ENCODE data around the gene NENF. TPM values are rescaled to one million over a fixed set of nuclear protein-coding genes. Genes with fewer than 3 reads are reported as not detected.

The NENF gene
- total RNA-seq, 2 donors from 2014 or later: 36.9 to 40.7 TPM

DNA sequence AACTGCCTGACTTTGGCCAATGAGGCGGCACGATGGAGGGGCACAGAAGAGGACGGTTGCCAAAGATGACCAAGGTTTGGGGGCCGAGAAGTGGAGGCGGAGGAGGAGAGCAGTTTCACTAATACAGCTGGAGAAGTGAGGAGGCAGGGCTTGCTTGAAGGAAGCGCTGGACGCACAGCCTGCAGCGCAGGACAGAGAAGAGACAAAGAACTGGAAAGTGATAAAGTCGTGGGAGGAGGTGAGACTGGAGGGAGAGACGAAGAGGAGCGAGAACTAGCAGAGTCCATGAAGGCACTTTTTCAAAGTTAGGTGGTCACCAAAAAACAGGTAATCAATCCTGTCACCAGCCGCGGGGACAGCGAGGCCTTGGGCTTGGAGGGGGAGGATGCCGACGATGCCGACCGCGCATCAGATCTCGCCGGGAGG, 18.8 kb upstream of the NENF start:
- Mint-ChIP-seq H3K4me1 (ENCODE audit: low read depth) (peaks cover 29% of the 10 kb centered on the region), H3K27ac (peak overlapping the region; percentile 86), H3K9me3 (no peaks in the 10 kb centered on the region), H3K27me3 (ENCODE audit: low read depth) (no peaks in the 10 kb centered on the region), H3K36me3 (ENCODE audit: insufficient read depth in 2 of 2) (peaks cover 10 to 14% of the 10 kb centered on the region in 2 donors), H3K4me3 (peak overlapping the region; percentile 99 to 100)
- DNase-seq (no peak), ATAC-seq (replicated peaks in 1 of 2) (peak in 1 of 2 donors; percentile 24)

GRCh38 chr1:212414328-212415106, 18.2 kb upstream of the NENF start, which contains the start of gene PACC1:
PACC1 (minus strand) TSS chr1:212414886; CDS start chr1:212414757, 129 bp downstream.
- Mint-ChIP-seq H3K27me3 (ENCODE audit: low read depth) (no peaks in the 10 kb centered on the region), H3K4me3 (peak within 1 kb of the TSS; percentile 99 to 100), H3K27ac (peak within 1 kb of the TSS; percentile 89), H3K4me1 (ENCODE audit: low read depth) (peaks cover 29% of the 10 kb centered on the region), H3K36me3 (ENCODE audit: insufficient read depth in 2 of 2) (peaks cover 4 to 10% of the 10 kb centered on the region in 2 donors), H3K9me3 (no peaks in the 10 kb centered on the region)
- ATAC-seq (replicated peaks in 1 of 2): peak; percentile 98
- DNase-seq: peak; percentile 93

DNA sequence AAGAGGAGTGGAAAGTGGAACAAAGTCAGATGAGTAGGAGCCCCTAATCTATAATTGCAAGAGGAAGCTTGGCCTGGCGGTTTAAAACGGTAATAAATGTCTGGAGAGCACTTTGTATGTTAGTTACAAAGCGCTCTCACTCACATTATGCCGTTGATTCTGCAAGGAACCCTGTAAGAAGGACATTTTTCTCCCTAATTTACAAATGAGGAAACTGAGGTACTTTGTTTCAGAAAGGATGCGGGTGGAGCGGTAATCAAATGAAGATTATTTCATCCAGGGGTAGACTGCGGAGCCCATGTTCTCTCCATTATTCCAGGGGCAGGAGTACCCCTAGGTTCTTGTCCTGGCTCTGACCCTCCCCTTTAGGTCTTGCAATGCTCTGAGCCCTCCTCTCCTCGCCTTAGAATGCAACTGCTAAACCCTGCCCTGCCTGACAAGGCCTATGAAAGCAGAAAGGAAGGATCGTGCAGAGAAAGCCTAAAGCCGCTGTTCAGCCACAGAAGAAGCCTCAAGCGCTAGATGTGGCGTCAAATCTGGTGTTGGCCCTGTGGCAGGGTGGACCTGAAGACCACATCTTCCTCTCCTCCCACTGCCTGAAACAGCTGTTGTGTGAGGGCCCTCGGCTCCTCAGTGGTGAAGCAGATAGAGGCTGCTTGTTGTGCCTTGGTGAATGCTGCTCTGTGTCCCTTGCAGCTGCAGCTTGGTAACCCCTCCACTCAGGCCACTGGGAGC, 17.4 kb upstream of the NENF start:
- DNase-seq: no peak
- Mint-ChIP-seq H3K4me3 (peak overlapping the region; percentile 99 to 100), H3K27me3 (ENCODE audit: low read depth) (no peaks in the 10 kb centered on the region), H3K4me1 (ENCODE audit: low read depth) (peaks cover 29% of the 10 kb centered on the region), H3K27ac (peak overlapping the region; percentile 89), H3K9me3 (no peaks in the 10 kb centered on the region), H3K36me3 (ENCODE audit: insufficient read depth in 2 of 2) (peaks cover 3 to 9% of the 10 kb centered on the region in 2 donors)
- ATAC-seq (replicated peaks in 1 of 2): no peak

DNA sequence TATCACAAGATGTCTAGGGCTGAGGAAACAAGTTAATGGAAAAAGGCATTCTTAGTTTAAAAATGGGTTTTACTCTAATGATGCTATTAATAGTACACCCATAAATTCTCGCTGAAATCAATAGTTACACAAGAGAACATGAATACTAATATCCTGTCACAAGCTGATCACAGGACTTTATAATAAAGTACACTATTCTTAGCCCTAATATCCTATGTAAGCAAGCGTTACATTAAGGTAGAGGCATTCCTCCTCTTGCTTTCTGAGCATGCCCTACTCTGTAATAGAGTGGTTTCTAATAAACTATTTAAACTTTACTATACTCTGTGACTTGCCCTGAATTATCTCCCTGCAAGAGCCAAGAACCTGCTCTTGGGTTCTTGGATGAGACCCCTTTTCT, 11.6 kb upstream of the NENF start:
- no peaks in the 10 kb centered on the region for H3K27me3 Mint-ChIP-seq (ENCODE audit: low read depth)
- no peaks in the 10 kb centered on the region for H3K4me1 Mint-ChIP-seq (ENCODE audit: low read depth)

GRCh38 chr1:212423879-212424278, 8.8 kb upstream of the NENF start:
- ATAC-seq (replicated peaks in 1 of 2): no peak

More for the DNA sequence above, 11.6 kb upstream of the NENF start:
- no peak for DNase-seq
- H3K4me3 Mint-ChIP-seq: no peak overlapping the region
- ATAC-seq (replicated peaks in 1 of 2): no peak
- no peaks in the 10 kb centered on the region for H3K36me3 Mint-ChIP-seq (ENCODE audit: insufficient read depth in 2 of 2)
- H3K27ac Mint-ChIP-seq: no peak overlapping the region
- no peaks in the 10 kb centered on the region for H3K9me3 Mint-ChIP-seq

DNA sequence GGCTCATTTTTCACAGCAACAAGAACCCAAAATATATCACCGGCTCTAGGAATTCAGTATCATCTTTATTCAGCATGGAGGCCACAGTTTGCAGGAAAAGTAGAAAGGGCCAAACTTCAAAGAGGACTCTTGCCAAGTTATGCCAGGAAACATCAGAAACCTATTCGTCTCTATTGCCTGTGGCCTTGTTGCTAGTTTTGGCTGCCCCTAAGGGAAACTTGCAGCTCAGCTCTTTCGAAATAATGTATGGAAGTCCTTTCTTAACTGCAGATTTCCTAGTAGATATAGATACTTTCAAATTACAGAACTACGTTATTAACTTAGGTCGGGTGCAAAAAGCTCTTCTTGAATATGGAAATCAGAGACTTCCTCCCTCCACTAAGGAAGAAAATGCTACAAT, 4.2 kb upstream of the NENF start:
- DNase-seq (no peak), ATAC-seq (replicated peaks in 1 of 2) (no peak)
- no peaks in the 10 kb centered on the region for H3K27me3 Mint-ChIP-seq (ENCODE audit: low read depth)
- no peak overlapping the region for H3K27ac Mint-ChIP-seq
- H3K4me3 Mint-ChIP-seq: no peak overlapping the region
- no peaks in the 10 kb centered on the region for H3K36me3 Mint-ChIP-seq (ENCODE audit: insufficient read depth in 2 of 2)
- H3K4me1 Mint-ChIP-seq (ENCODE audit: low read depth): peaks cover 19% of the 10 kb centered on the region
- H3K9me3 Mint-ChIP-seq: no peaks in the 10 kb centered on the region

More at GRCh38 chr1:212423879-212424278, 8.8 kb upstream of the NENF start:
- Mint-ChIP-seq H3K27ac (no peak overlapping the region), H3K9me3 (no peaks in the 10 kb centered on the region), H3K36me3 (ENCODE audit: insufficient read depth in 2 of 2) (no peaks in the 10 kb centered on the region), H3K4me3 (no peak overlapping the region), H3K27me3 (ENCODE audit: low read depth) (no peaks in the 10 kb centered on the region), H3K4me1 (ENCODE audit: low read depth) (no peaks in the 10 kb centered on the region)
- DNase-seq: no peak

DNA sequence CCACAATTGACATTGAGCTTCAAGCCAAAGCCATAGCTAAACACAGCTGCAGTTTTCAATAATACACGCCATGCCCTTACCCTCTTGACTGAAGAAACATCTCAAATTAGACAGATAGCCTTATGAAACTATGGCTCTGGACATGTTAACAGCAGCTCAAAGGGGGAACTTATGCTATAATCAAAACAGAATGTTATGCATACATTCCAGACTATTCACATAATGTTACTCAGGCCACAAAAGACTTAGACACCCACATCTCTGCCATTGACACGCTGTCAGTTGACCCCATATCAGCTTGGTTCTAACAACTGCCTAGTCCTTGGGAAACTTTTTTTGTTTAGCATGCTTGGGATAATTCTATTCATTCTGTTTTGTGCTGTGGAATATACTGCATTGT, 2.3 kb upstream of the NENF start:
- Mint-ChIP-seq H3K9me3 (no peaks in the 10 kb centered on the region), H3K36me3 (ENCODE audit: insufficient read depth in 2 of 2) (no peaks in the 10 kb centered on the region), H3K4me3 (no peak overlapping the region)

DNA sequence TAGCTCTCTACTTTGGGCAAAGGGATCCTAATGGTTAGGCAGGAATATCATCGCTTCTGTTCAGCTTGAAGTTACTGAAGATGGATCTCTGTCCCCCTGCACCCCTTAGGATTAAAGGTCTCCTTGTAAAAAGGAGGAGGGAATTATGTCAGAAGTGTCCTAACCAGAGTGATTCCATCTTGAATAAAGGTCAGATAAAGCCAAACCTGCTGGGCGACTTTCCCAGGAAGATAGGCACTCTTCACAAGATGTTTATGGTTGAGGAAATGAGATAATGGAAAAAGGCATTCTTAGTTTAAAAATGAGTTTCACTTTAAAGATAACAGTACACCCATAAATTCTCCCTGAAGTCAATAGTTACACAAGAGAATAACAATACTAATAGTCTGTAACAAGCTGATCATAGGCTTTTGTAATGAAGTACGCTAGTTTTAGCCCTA, 1.7 kb upstream of the NENF start:
- DNase-seq (no peak), ATAC-seq (replicated peaks in 1 of 2) (no peak)
- Mint-ChIP-seq H3K27ac (no peak overlapping the region), H3K36me3 (ENCODE audit: insufficient read depth in 2 of 2) (no peaks in the 10 kb centered on the region), H3K27me3 (ENCODE audit: low read depth) (no peaks in the 10 kb centered on the region), H3K9me3 (no peaks in the 10 kb centered on the region), H3K4me1 (ENCODE audit: low read depth) (peaks cover 25% of the 10 kb centered on the region), H3K4me3 (peak overlapping the region in 1 of 2 donors; percentile 54)

More for the DNA sequence above, 2.3 kb upstream of the NENF start:
- Mint-ChIP-seq H3K4me1 (ENCODE audit: low read depth) (peaks cover 25% of the 10 kb centered on the region), H3K27me3 (ENCODE audit: low read depth) (no peaks in the 10 kb centered on the region), H3K27ac (no peak overlapping the region)
- ATAC-seq (replicated peaks in 1 of 2) (no peak), DNase-seq (no peak)

- no peak overlapping the region for H3K27ac Mint-ChIP-seq
- peak overlapping the region; percentile 54 to 82 for H3K4me3 Mint-ChIP-seq
- ATAC-seq (replicated peaks in 1 of 2): no peak
Observed at GRCh38 chr1:212431644-212432043, 1.1 kb upstream of the NENF start.

DNA sequence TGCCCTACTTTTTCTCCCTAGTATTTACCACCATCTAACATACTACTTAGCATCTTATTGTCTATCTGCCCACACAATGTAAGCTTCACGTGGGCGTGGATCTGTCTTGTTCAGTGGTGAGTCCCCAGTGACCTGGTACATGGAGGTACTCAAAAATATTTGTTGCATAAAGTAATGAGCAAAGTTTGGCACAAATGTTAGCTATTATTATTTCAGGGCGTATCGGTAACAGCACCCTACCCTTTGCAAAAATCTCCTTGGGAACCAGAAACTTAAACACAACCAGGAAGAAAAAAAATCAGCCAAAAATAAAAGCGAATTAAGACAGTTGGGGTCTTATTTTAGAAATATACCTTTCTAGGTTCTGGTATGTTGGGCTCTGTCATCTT, 454 bp upstream of the NENF start:
- ATAC-seq (replicated peaks in 1 of 2) (no peak), DNase-seq (no peak)
- Mint-ChIP-seq H3K4me3 (peak overlapping the region; percentile 82 to 83), H3K27me3 (ENCODE audit: low read depth) (no peaks in the 10 kb centered on the region), H3K27ac (peak overlapping the region; percentile 82), H3K9me3 (no peaks in the 10 kb centered on the region), H3K36me3 (ENCODE audit: insufficient read depth in 2 of 2) (no peaks in the 10 kb centered on the region), H3K4me1 (ENCODE audit: low read depth) (peaks cover 27% of the 10 kb centered on the region)

More at GRCh38 chr1:212431644-212432043, 1.1 kb upstream of the NENF start:
- H3K4me1 Mint-ChIP-seq (ENCODE audit: low read depth): peaks cover 25% of the 10 kb centered on the region
- no peaks in the 10 kb centered on the region for H3K27me3 Mint-ChIP-seq (ENCODE audit: low read depth)
- no peaks in the 10 kb centered on the region for H3K36me3 Mint-ChIP-seq (ENCODE audit: insufficient read depth in 2 of 2)
- DNase-seq: no peak
- no peaks in the 10 kb centered on the region for H3K9me3 Mint-ChIP-seq

- Mint-ChIP-seq H3K36me3 (ENCODE audit: insufficient read depth in 2 of 2) (no peaks in the 10 kb centered on the region), H3K9me3 (no peaks in the 10 kb centered on the region), H3K4me1 (ENCODE audit: low read depth) (peaks cover 38% of the 10 kb centered on the region), H3K27me3 (ENCODE audit: low read depth) (no peaks in the 10 kb centered on the region), H3K4me3 (peak overlapping the region; percentile 69 to 74), H3K27ac (no peak overlapping the region)
- ATAC-seq (replicated peaks in 1 of 2) (no peak), DNase-seq (no peak)
Observed at GRCh38 chr1:212433577-212434462, 1.1 kb downstream of the NENF start.

DNA sequence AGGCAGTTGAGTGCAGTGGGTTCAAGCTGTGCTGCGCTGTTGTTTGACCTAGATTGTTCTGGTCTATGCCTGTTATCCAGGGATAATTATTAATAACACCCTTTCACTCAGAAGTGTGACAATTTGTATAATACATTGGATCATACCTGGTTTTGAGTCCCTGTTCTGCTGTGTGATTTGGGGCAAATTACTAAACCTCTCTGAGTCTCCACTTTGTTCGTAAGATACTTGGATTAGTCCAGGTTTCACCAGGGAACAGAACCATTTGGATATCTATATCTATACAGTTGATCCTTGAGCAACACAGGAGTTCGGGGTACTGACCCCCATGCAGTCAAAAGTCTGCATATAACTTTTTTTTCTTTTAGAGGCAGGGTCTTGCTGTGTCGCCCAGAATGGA, 2.3 kb downstream of the NENF start:
- H3K27me3 Mint-ChIP-seq (ENCODE audit: low read depth): no peaks in the 10 kb centered on the region
- peaks cover 38% of the 10 kb centered on the region for H3K4me1 Mint-ChIP-seq (ENCODE audit: low read depth)
- no peak for DNase-seq
- no peak for ATAC-seq (replicated peaks in 1 of 2)
- no peak overlapping the region for H3K27ac Mint-ChIP-seq
- no peaks in the 10 kb centered on the region for H3K9me3 Mint-ChIP-seq
- H3K36me3 Mint-ChIP-seq (ENCODE audit: insufficient read depth in 2 of 2): no peaks in the 10 kb centered on the region
- no peak overlapping the region for H3K4me3 Mint-ChIP-seq

Data from activated T-cell treated with anti-CD3 and anti-CD28 coated beads, Interleukin-2, amount 50 U/mL, for 72 hours (primary cell).